GM21786 (cell line): Measurements from ENCODE around the gene ZBTB34.

Experiments used
- ATAC-seq: cut with Tn5 transposase; IDR thresholded peaks from one replicate; pipeline ENCODE4 v1.9.1; 2021; ENCODE audit not compliant: unreplicated experiment

The ZBTB34 gene

GRCh38 chr9:126915846-126916543 lies 55.6 kb downstream of the ZBTB34 start:
- no peak for ATAC-seq

- no peak for ATAC-seq
These were observed 56.5 kb downstream of the ZBTB34 start for GRCh38 chr9:126916909-126917308.

DNA sequence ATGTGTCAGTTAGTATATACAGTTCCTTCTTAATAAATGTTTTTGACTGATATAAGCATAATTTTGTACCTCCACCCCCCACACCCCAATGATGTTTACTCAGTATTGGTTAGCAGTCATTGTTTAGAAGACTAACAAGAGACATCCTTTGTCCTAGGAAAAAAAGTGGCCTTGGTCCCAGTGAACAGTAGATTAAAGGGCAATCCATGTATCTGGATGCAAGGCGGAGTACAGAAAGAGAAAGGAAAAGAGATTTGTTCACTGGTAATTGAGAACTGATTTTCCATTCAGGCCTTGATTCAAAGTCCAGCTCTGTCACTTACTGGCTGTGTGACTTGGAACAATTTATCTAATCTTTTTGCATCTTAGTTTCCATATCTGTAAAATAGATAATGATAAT lies 58.8 kb downstream of the ZBTB34 start:
- ATAC-seq, result no peak

- no peak for ATAC-seq
These were observed 65.4 kb downstream of the ZBTB34 start for GRCh38 chr9:126925876-126926275.

DNA sequence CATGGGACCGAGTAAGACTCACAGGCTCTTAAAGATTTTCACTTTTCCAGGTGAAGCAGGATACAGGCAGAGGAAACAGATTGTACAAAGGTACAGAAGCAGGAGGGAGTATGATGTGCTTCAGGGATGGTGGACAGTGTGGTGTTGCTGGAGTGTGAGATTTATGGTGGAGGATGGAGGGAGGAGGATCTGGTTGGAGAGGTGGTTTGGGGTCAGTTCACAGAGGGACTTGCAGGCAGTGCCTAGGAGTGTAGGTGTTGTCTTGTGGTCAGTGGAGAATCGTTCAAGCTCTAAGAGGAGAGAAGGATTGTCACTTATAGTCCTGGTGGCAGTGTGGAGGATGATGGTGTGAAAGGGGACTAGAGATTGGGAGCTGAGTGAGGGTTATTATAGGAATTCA lies 65.9 kb downstream of the ZBTB34 start:
- no peak for ATAC-seq

- ATAC-seq, result no peak
These were observed 67.0 kb downstream of the ZBTB34 start for GRCh38 chr9:126927419-126927818.

GRCh38 chr9:126932871-126933321 lies 72.5 kb downstream of the ZBTB34 start:
- ATAC-seq, result no peak

GRCh38 chr9:126933334-126933980 lies 73.0 kb downstream of the ZBTB34 start:
- ATAC-seq, result no peak

GRCh38 chr9:126934441-126934840 lies 74.0 kb downstream of the ZBTB34 start:
- ATAC-seq, result no peak
